A204.1 (cell line): ENCODE results near the gene TOP3A.

Experiments
- FAIRE-seq: peaks from 2 replicates; lab custom pipeline; 2012; peaks lifted over from hg19 to GRCh38; lab: Jason Lieb, UNC

The TOP3A gene

DNA sequence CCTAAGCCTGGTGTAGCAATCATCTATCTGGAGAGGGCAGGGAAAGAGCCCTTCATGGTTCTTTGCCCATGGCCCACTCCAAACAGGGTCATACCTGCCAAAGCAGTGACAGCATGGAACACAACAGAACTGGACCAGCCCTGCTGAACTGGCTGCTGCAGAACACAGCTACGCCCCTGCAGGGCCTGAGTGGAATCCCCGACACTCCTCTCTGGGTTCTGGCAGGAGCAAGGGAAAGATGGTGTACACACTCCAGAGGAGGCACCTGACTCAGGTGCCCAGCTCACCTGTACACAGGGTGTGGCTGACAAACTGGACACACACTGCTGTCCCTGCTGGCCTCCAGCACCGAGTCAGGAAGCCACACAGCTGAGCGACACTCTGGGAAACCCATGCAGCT lies 34.5 kb downstream of the TOP3A start:
- no peak for FAIRE-seq

DNA sequence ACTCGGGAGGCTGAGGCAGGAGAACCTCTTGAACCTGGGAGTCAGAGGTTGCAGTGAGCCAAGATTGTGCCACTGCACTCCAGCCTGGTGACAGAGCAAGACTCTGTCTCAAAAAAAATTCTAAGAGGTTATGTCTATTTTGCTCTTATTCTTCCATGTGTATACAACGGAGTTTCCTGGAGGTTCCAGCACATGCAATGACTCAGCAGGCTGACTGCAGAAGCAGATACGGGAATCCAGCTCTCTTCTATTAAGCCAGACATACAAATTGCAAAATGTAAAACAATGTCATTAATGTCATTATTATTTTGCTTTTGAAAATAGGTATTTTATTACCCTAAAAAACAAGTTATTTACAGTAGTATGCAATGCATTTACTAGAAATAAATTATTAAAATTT lies 35.9 kb downstream of the TOP3A start:
- no peak for FAIRE-seq

GRCh38 chr17:18277076-18277475 lies 37.7 kb downstream of the TOP3A start:
- no peak for FAIRE-seq

DNA sequence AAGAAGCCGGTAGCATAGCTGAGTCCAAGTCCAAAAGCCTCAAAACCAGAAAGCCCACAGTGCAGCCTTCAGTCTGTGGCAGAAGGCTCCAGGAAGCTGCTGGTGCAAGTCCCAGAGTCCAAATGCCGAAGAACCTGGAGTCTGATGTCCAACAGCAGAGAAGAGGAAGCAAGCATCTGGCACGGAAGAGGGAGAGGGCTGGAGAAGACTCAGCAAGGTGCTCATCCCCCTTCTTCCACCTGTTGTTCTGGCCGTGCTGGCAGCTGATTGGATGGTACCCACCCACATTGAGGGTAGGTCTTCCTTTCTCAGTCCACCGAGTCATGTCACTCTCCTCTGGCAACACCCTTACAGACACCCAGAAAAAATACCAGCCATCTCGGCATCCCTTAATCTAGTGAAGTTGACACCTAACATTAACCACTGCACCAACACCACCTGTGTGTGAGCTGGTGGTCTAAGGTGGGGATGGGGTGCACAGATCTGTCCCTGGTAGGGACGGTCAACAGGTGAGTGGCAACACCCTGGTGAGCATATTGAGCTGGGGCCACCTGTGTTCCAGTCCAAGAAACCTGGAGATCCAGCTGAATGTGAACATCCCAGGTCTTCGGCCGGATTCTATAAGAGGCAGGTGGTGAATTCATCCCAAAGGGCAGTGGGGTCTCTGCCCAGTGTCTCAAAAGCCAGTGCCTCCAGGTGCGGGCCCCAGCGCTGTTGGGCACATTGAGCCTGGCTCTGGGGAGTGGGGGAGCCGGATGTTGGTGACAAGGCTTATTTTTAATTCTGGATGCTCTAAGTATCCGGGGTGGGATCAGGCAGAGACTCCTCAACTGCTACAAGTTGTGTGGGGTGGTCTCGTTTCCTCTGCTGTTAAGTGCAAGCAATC lies 44.5 kb downstream of the TOP3A start:
- FAIRE-seq, result no peak

DNA sequence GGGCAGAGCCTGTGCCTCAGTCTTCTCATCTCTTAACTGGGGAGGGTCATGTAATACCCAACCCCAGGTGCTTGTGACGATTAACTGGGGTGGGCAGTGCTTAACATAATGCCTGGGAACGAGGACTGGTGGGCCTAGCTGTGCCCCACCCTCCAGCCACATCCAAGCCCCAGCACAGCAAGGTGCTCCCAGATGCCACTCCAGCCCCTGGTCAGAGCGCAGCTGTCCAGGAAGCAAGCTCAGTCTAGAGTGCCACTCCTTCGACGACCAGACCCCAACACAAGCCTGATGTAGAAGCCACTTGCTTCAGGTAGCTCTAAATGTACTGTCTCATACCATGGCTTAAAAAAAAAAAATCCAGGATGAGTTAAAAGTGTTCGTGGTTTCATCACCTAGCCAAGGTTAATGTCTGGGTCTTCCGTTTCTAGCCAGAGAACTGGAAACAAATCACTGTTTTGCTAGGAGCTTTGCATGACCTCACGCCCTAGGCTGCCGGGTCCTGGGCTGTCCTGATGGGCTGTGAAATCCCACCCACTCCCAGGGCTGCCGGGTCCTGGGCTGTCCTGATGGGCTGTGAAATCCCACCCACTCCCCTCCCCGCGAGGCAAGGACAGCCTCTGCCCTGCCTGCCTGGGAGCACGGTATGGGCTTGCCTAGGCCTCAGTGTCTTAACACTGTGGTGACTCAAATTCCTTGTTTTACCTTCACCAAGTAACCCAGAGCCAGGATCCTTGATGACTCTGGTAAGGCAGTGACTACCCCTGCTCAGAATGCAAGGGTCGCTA lies 46.7 kb downstream of the TOP3A start:
- no peak for FAIRE-seq

- FAIRE-seq, result no peak
Measured at GRCh38 chr17:18267366-18267765, 47.4 kb downstream of the TOP3A start.

- no peak for FAIRE-seq
Measured at GRCh38 chr17:18263885-18264682, 50.7 kb downstream of the TOP3A start.

- FAIRE-seq, result no peak
Measured at GRCh38 chr17:18262641-18263040, 52.2 kb downstream of the TOP3A start.

DNA sequence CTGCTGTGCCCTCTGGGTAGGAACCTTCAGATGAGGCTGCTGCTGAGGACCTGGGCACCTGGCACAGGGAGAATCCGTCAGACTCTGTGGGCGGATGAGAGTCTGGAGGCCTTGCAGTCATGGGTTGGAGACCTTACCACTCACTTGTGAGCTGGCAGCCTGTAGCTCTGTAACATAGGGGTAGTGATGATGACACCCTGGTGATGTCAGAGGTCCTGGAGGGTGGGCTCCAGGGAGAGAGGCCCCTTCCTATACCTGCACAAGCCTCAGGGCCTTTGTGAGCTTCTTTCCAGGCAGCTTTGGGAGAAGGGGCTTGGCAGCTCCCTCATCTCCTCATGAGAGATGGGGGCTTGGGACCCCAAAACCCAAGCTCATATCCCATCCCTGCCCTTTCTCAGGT lies 52.7 kb downstream of the TOP3A start:
- FAIRE-seq, result no peak

DNA sequence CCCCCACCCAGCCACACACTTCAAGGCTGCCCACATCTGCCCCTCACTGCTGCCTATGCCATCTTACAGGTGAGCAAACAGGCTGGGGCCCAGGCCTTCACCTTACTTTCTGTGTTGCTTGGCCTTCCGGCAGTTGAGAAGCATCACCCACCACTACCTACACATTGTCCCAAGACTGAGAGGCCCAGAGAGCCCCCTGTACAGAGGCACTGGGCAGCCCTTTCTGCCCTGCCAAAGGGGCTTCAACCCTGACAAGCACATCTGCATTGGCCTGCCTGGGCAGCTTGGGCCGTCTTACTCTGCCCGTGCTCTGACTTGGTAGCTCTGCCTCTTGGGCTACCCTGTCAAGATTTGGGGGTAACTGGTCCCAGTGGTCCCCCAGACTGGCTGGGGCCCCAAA lies 53.1 kb downstream of the TOP3A start:
- no peak for FAIRE-seq

- no peak for FAIRE-seq
Measured at GRCh38 chr17:18261146-18261515, 53.7 kb downstream of the TOP3A start.

- FAIRE-seq, result peak; percentile 88
Measured at GRCh38 chr17:18260332-18261145, 54.3 kb downstream of the TOP3A start, which contains the start of gene MIEF2. MIEF2 (plus strand) TSS chr17:18260662; CDS start chr17:18262721, 2,059 bp downstream.

GRCh38 chr17:18259621-18260331 lies 55.0 kb downstream of the TOP3A start:
- no peak for FAIRE-seq

GRCh38 chr17:18258356-18259038 lies 56.3 kb downstream of the TOP3A start, which contains the start of gene FLII:
FLII (minus strand) TSS chr17:18258738; CDS start chr17:18258690, 48 bp downstream.
- no peak for FAIRE-seq

GRCh38 chr17:18257982-18258355 lies 56.8 kb downstream of the TOP3A start:
- no peak for FAIRE-seq

DNA sequence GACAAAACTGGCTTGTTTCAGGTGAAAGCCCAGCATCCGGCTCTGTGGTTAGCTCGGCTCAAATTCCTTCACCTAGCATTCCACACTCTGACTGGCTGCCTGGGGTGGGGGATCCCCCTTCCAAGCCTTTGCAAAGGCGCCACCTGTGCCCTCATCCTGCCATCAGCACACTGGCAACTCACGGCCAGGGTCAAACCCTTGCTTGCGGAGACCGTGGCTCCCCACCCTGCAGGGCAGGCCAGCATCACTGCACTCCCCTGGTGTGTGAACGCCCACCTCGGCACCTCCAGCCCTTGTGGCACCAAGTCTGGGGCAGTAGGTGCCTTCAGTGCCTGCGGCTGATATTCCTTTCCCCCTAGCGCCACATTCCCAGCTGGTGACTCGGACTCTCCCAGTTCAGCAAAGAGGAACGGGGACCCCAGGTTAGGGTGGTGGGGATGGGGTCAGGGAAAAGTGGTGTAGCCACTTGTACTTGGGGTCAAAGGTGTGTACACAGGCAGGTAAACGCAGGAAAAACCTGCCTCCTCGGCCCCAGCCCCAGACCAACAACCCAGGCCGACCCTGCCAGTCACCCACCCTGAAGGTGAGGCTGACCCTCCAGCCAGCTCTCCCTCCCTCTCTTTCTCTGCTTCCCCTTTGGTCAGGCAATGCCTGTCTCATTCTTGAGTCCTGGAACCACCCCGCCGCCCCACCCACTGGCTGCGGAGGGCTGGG lies 57.4 kb downstream of the TOP3A start:
- FAIRE-seq, result no peak

- FAIRE-seq, result no peak
Measured at GRCh38 chr17:18256776-18257175, 58.0 kb downstream of the TOP3A start.

GRCh38 chr17:18256351-18256750 lies 58.4 kb downstream of the TOP3A start:
- no peak for FAIRE-seq

GRCh38 chr17:18254888-18255649 lies 59.7 kb downstream of the TOP3A start:
- no peak for FAIRE-seq
